HFFc6 (cell line): ENCODE measurements around the gene GAS1. TPM values are rescaled to one million over a fixed set of nuclear protein-coding genes. Genes with fewer than 3 reads are reported as not detected.
A peak's percentile ranks its signal among the peaks of the same experiment; 100 is the strongest.

Experiments used
- DNase-seq: peaks from one replicate; pipeline ENCODE4 v3.0.0-alpha.2; 2018
- H3K27ac Mint-ChIP-seq: 2 replicates; pipeline ENCODE4 v1.8.0; 2020; ENCODE audit warnings: mild to moderate bottlenecking, mixed read lengths
- H3K27me3 Mint-ChIP-seq: 2 replicates; pipeline ENCODE4 v1.8.0; 2021; ENCODE audit warnings: mild to moderate bottlenecking, moderate library complexity, mixed read lengths; ENCODE audit not compliant: insufficient read depth
- H3K36me3 Mint-ChIP-seq: 2 replicates; pipeline ENCODE4 v1.8.0; 2021; ENCODE audit warnings: low read depth, mixed read lengths
- H3K4me1 Mint-ChIP-seq: 2 replicates; pipeline ENCODE4 v1.8.0; 2020; ENCODE audit warnings: low read depth, mixed read lengths
- H3K4me3 Mint-ChIP-seq: 2 replicates; pipeline ENCODE4 v1.8.0; 2020; ENCODE audit warnings: mild to moderate bottlenecking, moderate library complexity, mixed read lengths
- H3K9me3 Mint-ChIP-seq: 2 replicates; pipeline ENCODE4 v1.8.0; 2020; ENCODE audit warnings: mild to moderate bottlenecking, mixed read lengths
- total RNA-seq, 6 experiments: library from RNA; stranded (reverse); fragmentation: NEBNext Ultra II Directional; extraction: Animal tissue kit (Norgen Biotek cat#: 25700); gene quantifications; 2 replicates in 1 of 6; 3 replicates in 5 of 6; pipeline ENCODE4 v1.2.3, GENCODE V29; 2021
- TF ChIP-seq, protein P1 (sequence below): fragments of 200-600 bp; sonication (generic); IDR thresholded peaks from 2 replicates; pipeline ENCODE4 v1.5.0; 2021; ENCODE audit warnings: antibody characterized with exemption, mild to moderate bottlenecking

The GAS1 gene
- total RNA-seq, 6 experiments from 2014 or later, result 5.4 to 8.1 (median 7.4) TPM

DNA sequence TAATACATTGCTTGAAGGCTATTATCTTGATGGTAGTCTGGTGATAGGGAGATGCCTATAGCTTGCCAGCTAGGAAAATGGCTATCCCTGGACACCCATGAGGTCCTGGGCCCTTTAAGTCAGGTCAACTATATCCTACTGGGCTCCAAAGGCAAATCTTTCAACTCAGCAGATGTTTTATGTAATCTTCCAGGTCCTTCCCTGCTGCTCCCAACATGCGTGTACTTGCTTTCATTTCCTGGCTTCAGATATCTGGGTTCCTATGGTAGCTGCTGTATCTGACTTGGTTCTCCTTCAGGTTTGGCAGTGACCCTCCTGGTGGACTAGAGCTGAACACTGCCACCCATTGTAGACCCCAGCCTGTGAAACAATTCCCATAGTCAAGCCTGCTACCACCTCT is 32.4 kb upstream of the GAS1 start:
- no peak overlapping the region for H3K27ac Mint-ChIP-seq
- no peaks in the 10 kb centered on the region for H3K27me3 Mint-ChIP-seq
- TF ChIP-seq, protein P1, sequence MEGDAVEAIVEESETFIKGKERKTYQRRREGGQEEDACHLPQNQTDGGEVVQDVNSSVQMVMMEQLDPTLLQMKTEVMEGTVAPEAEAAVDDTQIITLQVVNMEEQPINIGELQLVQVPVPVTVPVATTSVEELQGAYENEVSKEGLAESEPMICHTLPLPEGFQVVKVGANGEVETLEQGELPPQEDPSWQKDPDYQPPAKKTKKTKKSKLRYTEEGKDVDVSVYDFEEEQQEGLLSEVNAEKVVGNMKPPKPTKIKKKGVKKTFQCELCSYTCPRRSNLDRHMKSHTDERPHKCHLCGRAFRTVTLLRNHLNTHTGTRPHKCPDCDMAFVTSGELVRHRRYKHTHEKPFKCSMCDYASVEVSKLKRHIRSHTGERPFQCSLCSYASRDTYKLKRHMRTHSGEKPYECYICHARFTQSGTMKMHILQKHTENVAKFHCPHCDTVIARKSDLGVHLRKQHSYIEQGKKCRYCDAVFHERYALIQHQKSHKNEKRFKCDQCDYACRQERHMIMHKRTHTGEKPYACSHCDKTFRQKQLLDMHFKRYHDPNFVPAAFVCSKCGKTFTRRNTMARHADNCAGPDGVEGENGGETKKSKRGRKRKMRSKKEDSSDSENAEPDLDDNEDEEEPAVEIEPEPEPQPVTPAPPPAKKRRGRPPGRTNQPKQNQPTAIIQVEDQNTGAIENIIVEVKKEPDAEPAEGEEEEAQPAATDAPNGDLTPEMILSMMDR, result no peak
- no peaks in the 10 kb centered on the region for H3K36me3 Mint-ChIP-seq
- H3K9me3 Mint-ChIP-seq, result no peaks in the 10 kb centered on the region
- no peak for DNase-seq
- H3K4me1 Mint-ChIP-seq, result peaks cover 64% of the 10 kb centered on the region
- H3K4me3 Mint-ChIP-seq, result no peak overlapping the region

DNA sequence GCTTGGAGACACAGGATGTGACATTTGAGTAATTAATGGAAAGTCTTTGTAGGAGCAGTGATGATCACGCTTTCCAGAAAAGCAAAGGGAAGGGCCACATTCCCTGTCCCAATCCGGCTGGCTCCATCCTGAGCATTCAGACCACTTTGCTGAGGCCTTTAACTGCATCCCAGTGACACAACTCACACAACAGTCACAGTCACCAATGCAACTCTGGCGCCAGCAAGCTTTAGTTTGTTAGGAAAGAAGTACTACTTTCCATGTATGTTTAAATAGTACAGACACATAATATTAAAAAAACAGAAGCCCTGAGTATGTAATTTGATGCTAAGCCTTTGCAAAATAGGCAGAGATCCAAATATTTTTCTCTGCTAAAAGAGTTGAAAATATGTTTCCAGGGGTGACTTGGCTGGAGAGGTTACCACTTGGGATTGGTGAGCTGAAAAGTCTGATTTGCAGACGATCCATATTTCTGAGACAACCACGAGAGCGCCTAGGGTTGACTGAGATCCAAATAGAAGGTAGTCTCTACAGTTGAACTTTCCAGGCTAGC is 31.7 kb upstream of the GAS1 start:
- no peaks in the 10 kb centered on the region for H3K9me3 Mint-ChIP-seq

DNA sequence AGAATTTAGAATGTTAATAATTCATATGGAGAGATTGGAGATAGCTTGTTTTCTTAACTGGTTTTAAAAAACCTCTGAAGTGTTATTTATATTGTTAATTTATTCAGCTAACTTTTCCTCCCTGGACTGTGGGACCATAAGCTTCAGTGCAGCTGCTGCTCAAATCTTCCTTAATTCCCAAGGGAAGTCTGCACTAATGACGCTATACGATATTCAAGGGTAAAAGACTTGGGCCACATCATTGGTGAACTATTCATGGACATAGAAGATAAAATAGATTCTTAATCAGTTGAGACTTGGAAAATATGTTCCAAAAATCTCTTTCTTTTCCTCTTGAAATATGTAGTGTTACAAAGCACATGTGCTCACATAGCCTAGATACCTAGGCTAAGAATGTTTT is 31.1 kb upstream of the GAS1 start:
- H3K4me3 Mint-ChIP-seq, result no peak overlapping the region
- H3K9me3 Mint-ChIP-seq, result no peaks in the 10 kb centered on the region
- H3K36me3 Mint-ChIP-seq, result no peaks in the 10 kb centered on the region
- H3K27me3 Mint-ChIP-seq, result no peaks in the 10 kb centered on the region
- DNase-seq, result no peak
- TF ChIP-seq, protein P1, result no peak
- H3K4me1 Mint-ChIP-seq, result peaks cover 54% of the 10 kb centered on the region
- no peak overlapping the region for H3K27ac Mint-ChIP-seq

More for the DNA sequence above, 31.7 kb upstream of the GAS1 start:
- Mint-ChIP-seq H3K27me3 (no peaks in the 10 kb centered on the region), H3K36me3 (no peaks in the 10 kb centered on the region), H3K4me3 (no peak overlapping the region), H3K4me1 (peaks cover 60% of the 10 kb centered on the region), H3K27ac (no peak overlapping the region)
- DNase-seq, result peak; percentile 33
- TF ChIP-seq, protein P1, result no peak

DNA sequence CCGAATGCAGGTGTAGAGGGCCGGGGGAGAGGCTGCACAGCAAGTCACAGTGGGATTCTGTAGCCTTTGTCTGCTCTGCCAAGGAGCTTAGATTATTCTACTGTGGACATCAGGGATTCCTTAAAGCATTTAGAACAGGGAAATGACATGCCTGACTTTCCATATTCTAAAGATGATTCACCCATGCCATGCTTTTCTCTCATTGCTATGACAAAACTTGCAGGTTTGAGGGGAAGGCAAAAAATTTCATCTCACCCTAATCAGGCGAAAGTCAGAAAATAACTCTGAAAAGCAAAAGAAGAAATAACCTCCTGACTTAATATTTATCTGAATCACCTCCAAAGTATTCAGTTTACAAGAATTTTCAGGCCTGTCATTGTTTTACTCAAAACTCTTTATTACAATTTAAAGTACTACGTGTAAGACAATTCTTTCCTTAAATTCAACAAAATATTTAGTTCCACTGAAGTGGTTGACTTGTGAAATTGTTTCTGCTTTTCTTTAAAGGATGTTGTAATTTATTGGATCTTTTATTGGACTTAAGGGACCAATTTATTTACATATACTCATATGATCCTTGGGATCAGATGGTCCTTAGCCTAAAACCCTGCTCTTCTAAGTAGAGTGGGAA is 30.0 kb upstream of the GAS1 start:
- H3K36me3 Mint-ChIP-seq, result no peaks in the 10 kb centered on the region
- H3K9me3 Mint-ChIP-seq, result no peaks in the 10 kb centered on the region
- no peaks in the 10 kb centered on the region for H3K27me3 Mint-ChIP-seq
- peak overlapping the region; percentile 44; the same call in 1 of the 2 replicates for H3K27ac Mint-ChIP-seq
- peak; percentile 61 for DNase-seq
- TF ChIP-seq, protein P1, result no peak
- no peak overlapping the region; the same call in 1 of the 2 replicates for H3K4me3 Mint-ChIP-seq
- peaks cover 45% of the 10 kb centered on the region for H3K4me1 Mint-ChIP-seq

DNA sequence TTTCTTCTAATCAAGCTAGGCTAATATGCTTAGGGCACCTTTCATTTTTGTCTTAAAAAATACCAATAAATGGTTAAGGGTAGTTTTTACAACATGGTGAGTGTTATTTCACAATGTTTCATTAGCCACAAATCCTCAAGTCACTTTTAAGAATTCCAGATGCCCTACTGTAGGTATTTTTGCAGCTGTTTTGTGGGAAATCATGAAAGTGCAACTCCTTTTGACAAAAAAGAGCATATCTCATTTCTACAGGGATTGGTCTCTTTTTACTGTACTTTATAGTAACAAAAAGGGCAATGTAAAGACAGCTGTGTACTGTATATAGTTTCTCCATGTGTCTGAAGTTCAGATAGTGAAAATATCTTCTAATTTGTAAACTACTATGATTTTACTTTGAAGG is 28.3 kb upstream of the GAS1 start:
- H3K9me3 Mint-ChIP-seq, result no peaks in the 10 kb centered on the region
- TF ChIP-seq, protein P1, result no peak
- no peak for DNase-seq
- peaks cover 40% of the 10 kb centered on the region for H3K4me1 Mint-ChIP-seq
- no peak overlapping the region for H3K27ac Mint-ChIP-seq
- peak overlapping the region; percentile 19; the same call in 1 of the 2 replicates for H3K4me3 Mint-ChIP-seq
- no peaks in the 10 kb centered on the region for H3K36me3 Mint-ChIP-seq
- H3K27me3 Mint-ChIP-seq, result no peaks in the 10 kb centered on the region; the same call in 1 of the 2 replicates
